ENCODE measurements around the gene CREB3L4. TPM values are rescaled to one million over a fixed set of nuclear protein-coding genes. Genes with fewer than 3 reads are reported as not detected.

CREB3L4 gene
- total and polyA plus RNA-seq, 2 of the 13 experiments (the other 11 are each of a cell fraction or from before 2014, with no cell fraction given): 9.9 to 18.7 TPM

DNA sequence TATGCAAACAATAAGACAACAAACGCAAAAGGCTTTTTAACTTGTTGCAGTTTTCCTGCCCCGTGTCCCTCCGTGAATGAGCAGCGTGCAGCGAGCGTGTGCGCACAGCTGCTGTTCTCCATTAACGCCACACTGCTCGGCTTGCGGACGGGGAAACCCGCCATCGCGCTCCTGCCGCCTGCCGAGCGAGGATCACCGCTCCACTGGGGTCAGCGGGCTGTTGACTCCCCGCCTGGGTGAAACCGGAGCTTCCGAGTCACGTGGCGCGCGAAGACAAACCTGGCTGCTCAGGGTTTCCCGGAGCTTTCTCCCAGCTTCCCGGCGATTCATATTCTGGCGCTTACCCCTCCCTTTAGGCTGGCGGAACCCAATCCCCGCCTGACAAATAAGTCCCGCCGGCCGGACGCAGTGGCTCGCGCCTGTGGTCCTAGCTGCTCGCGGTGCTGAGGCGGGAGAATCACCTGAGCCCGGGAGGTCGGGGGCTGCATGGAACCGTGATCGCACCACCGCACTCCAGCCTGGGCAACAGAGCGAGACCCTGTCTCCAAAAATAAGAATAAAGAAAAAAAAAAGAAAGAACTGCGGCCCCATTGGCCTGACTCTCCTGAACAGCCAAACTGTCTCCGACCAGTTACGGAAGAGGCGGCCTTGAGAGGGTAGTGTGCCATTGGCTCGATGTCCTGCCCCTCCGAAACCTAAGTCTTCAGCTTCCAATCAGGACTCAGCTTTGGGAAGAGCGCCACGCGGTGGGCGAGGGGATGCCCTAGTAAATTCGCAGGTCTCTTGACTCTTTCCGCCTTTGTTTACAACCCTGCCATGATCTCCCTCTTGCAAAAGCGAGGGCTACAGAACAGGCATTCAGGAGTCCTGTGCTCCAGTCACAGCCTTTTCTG lies at the start of gene CREB3L4 (continued):
- peak; percentile 55; the same call in 1 of the 2 replicates for TF ChIP-seq PBX3 (CRISPR knock-in tag; IDR thresholded peaks at IDR 0.05; ENCODE audit: borderline replicate concordance)
- TF ChIP-seq PITX1 (CRISPR knock-in tag; IDR thresholded peaks at IDR 0.05): peak; percentile 77
- no peak for TF ChIP-seq JARID2 (CRISPR knock-in tag; IDR thresholded peaks at IDR 0.05; ENCODE audit: insufficient replicate concordance)
- TF ChIP-seq HIVEP1 (CRISPR knock-in tag; IDR thresholded peaks at IDR 0.05): peak; percentile 96
- no peak for TF ChIP-seq ZNF484 (CRISPR knock-in tag; IDR thresholded peaks at IDR 0.05; ENCODE audit: borderline replicate concordance, low read depth)
- TF ChIP-seq HNRNPUL1 (IDR thresholded peaks at IDR 0.05; ENCODE audit: low read depth, low read length): no peak
- TF ChIP-seq ZNF891 (CRISPR knock-in tag; IDR thresholded peaks at IDR 0.05): peak; percentile 84
- 0 out of 2 replicates have a peak, but pooled peaks have one; percentile 36 for TF ChIP-seq ZNF660 (CRISPR knock-in tag; IDR thresholded peaks at IDR 0.05; ENCODE audit: borderline replicate concordance, low read depth)
- TF ChIP-seq, protein P1, sequence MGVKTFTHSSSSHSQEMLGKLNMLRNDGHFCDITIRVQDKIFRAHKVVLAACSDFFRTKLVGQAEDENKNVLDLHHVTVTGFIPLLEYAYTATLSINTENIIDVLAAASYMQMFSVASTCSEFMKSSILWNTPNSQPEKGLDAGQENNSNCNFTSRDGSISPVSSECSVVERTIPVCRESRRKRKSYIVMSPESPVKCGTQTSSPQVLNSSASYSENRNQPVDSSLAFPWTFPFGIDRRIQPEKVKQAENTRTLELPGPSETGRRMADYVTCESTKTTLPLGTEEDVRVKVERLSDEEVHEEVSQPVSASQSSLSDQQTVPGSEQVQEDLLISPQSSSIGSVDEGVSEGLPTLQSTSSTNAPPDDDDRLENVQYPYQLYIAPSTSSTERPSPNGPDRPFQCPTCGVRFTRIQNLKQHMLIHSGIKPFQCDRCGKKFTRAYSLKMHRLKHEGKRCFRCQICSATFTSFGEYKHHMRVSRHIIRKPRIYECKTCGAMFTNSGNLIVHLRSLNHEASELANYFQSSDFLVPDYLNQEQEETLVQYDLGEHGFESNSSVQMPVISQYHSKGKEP (CRISPR knock-in tag; IDR thresholded peaks at IDR 0.05): peak; percentile 83; the same call in 1 of the 2 replicates
- TF ChIP-seq RFX3 (CRISPR knock-in tag; IDR thresholded peaks at IDR 0.05): no peak
- TF ChIP-seq SNAI1 (CRISPR knock-in tag; IDR thresholded peaks at IDR 0.05; ENCODE audit: borderline replicate concordance): no peak
- TF ChIP-seq ONECUT2 (CRISPR knock-in tag; IDR thresholded peaks at IDR 0.05): no peak
- TF ChIP-seq, protein P2, sequence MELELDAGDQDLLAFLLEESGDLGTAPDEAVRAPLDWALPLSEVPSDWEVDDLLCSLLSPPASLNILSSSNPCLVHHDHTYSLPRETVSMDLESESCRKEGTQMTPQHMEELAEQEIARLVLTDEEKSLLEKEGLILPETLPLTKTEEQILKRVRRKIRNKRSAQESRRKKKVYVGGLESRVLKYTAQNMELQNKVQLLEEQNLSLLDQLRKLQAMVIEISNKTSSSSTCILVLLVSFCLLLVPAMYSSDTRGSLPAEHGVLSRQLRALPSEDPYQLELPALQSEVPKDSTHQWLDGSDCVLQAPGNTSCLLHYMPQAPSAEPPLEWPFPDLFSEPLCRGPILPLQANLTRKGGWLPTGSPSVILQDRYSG (CRISPR knock-in tag; IDR thresholded peaks at IDR 0.05): 0 out of 2 replicates have a peak, but pooled peaks have one; percentile 84
- TF ChIP-seq ERF (CRISPR knock-in tag; IDR thresholded peaks at IDR 0.05): peak; percentile 53; the same call in 1 of the 2 replicates
- TF ChIP-seq SRSF1 (optimal IDR thresholded peaks at IDR 0.05; ENCODE audit: low read depth, low read length): no peak
- TF ChIP-seq, protein P3, sequence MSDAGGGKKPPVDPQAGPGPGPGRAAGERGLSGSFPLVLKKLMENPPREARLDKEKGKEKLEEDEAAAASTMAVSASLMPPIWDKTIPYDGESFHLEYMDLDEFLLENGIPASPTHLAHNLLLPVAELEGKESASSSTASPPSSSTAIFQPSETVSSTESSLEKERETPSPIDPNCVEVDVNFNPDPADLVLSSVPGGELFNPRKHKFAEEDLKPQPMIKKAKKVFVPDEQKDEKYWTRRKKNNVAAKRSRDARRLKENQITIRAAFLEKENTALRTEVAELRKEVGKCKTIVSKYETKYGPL (CRISPR knock-in tag; IDR thresholded peaks at IDR 0.05): peak; percentile 34; the same call in 1 of the 2 replicates
- no peak for TF ChIP-seq RFX1 (IDR thresholded peaks at IDR 0.05)
- TF ChIP-seq ZFAT (CRISPR knock-in tag; conservative IDR thresholded peaks at IDR 0.05): no peak
- TF ChIP-seq ZNF296 (CRISPR knock-in tag; conservative IDR thresholded peaks at IDR 0.05): no peak
- TF ChIP-seq, protein P4, sequence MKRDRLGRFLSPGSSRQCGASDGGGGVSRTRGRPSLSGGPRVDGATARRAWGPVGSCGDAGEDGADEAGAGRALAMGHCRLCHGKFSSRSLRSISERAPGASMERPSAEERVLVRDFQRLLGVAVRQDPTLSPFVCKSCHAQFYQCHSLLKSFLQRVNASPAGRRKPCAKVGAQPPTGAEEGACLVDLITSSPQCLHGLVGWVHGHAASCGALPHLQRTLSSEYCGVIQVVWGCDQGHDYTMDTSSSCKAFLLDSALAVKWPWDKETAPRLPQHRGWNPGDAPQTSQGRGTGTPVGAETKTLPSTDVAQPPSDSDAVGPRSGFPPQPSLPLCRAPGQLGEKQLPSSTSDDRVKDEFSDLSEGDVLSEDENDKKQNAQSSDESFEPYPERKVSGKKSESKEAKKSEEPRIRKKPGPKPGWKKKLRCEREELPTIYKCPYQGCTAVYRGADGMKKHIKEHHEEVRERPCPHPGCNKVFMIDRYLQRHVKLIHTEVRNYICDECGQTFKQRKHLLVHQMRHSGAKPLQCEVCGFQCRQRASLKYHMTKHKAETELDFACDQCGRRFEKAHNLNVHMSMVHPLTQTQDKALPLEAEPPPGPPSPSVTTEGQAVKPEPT (CRISPR knock-in tag; IDR thresholded peaks at IDR 0.05; ENCODE audit: low read depth): no peak; the same call in 1 of the 2 replicates
- TF ChIP-seq FOXA1 (IDR thresholded peaks at IDR 0.05): no peak
- peak; percentile 86 for TF ChIP-seq FOXA1 (CRISPR knock-in tag; IDR thresholded peaks at IDR 0.05)
- peak; percentile 53; the same call in 1 of the 2 replicates for TF ChIP-seq SMAD1 (CRISPR knock-in tag; IDR thresholded peaks at IDR 0.05; ENCODE audit: borderline replicate concordance, low read depth)
- no peak for TF ChIP-seq ZNF33A (CRISPR knock-in tag; IDR thresholded peaks at IDR 0.05; ENCODE audit: borderline replicate concordance)

All from HepG2 (cell line).